Adrenal gland (tissue), 12 donors: ENCODE measurements around the gene SLC5A11. TPM values are rescaled to one million over a fixed set of nuclear protein-coding genes. Genes with fewer than 3 reads are reported as not detected.

Experiments
- DNase-seq, 7 donors: peaks; one replicate each; pipeline ENCODE4 v3.0.0-alpha.2; 2019 to 2020
- H3K27ac ChIP-seq, 5 donors: fragments of 200-600 bp; sonication (generic) in 4 of 5; 1 replicate in 3 of 5; 2 replicates in 2 of 5; pipeline versions ENCODE4 v1.5.1 to v1.8.0; 2016 to 2020; ENCODE audit warnings: mild to moderate bottlenecking in 1 of 5
- H3K27me3 ChIP-seq: fragments of 200-600 bp; 2 replicates; pipeline ENCODE4 v1.8.0; 2021
- H3K36me3 ChIP-seq, 2 donors: fragments of 200-600 bp; replicated peaks in 1 of 2; 1 replicate in 1 of 2; 2 replicates in 1 of 2; pipeline versions ENCODE4 v1.5.1 to v1.8.0; 2018 to 2022
- H3K4me1 ChIP-seq, 2 donors: fragments of 200-600 bp; replicated peaks in 1 of 2; 1 replicate in 1 of 2; 2 replicates in 1 of 2; pipeline versions ENCODE4 v1.5.1 to v1.8.0; 2018 to 2021
- H3K4me3 ChIP-seq, 4 donors: fragments of 200-600 bp; sonication (generic) in 3 of 4; one replicate each; pipeline ENCODE4 v1.5.1; 2016 to 2018
- H3K9me3 ChIP-seq, 3 donors: fragments of 200-600 bp; sonication (generic) in 1 of 3; replicated peaks in 1 of 3; 1 replicate in 2 of 3; 2 replicates in 1 of 3; pipeline versions ENCODE4 v1.5.1 to v1.8.0; 2016 to 2021
- CTCF ChIP-seq, 6 experiments: fragments of 450-650 bp in 4 of 6; fragments of 200-600 bp in 2 of 6; sonication (generic) in 1 of 6; IDR thresholded peaks; 1 replicate in 5 of 6; 2 replicates in 1 of 6; pipeline versions ENCODE4 v1.5.1 to v1.8.0; 2016 to 2021; ENCODE audit warnings: antibody characterized with exemption in 6 of 6, mild to moderate bottlenecking in 2 of 6, moderate library complexity in 1 of 6
- POLR2A ChIP-seq, 2 donors: fragments of 450-650 bp; IDR thresholded peaks; one replicate each; pipeline ENCODE4 v1.6.1; 2017; ENCODE audit warnings: antibody characterized with exemption in 2 of 2, mild to moderate bottlenecking in 2 of 2, moderate library complexity in 1 of 2
- WGBS, 4 donors: extraction: QIAGEN DNeasy Blood & Tissue Kit in 2 of 4; methylation state at CpG; one replicate each; pipeline versions ENCODE4 v1.1.5 to v1.1.7; 2013 to 2017; 5-methylcytosine and 5-hydroxymethylcytosine counted together
- intact Hi-C, 2 donors: fragments of 100-400 bp; cut with DNase I; formaldehyde crosslinking; loops; one replicate each; pipeline versions ENCODE4 v1.14.1 to v1.15.0; 2022 to 2023
- polyA plus RNA-seq, 3 donors: library from polyadenylated mRNA; stranded (reverse); fragments of 200-250 nt in 2 of 3; fragments of 350-450 nt in 1 of 3; fragmentation: Illumina TruSeq in 1 of 3; extraction: RNeasy Lipid Tissue Mini Kit (QIAGEN cat#74804) in 1 of 3; gene quantifications; one replicate each; pipeline ENCODE4 v1.2.3, GENCODE V29; 2013 to 2014
- total RNA-seq, 9 donors: library from RNA; depleted of rRNA in 4 of 9; stranded (reverse); fragments of >200 nt in 4 of 9; fragments of 120-200 nt in 1 of 9; fragmentation: NEBNext Ultra II Directional in 1 of 9; extraction: Animal tissue kit (Norgen Biotek cat#: 25700) in 1 of 9; gene quantifications; one replicate each; pipeline versions ENCODE4 v1.1.0 to v1.2.4, GENCODE V29; 2013 to 2023
- donor health status: healthy with polysubstance abuse.
- donor health status: Bipolar disorder and iron deficiency.
- donor health status: DM: yes; HTN: yes; CAD: no.
- donor health status: DM: no; HTN: no; CAD: no.
- donor health status: DM: no; HTN: no; CAD: no.
- donor health status: DM: yes; HTN: yes; CAD: no.

SLC5A11 gene
- total and polyA plus RNA-seq, 12 donors = 0.17 to 0.57 (median 0.43) TPM; not detected in 8

- Histone ChIP-seq H3K27ac (no peak overlapping the region), H3K4me1 (no peaks in the 10 kb centered on the region), H3K4me3 (no peak overlapping the region), H3K27me3 (no peaks in the 10 kb centered on the region), H3K36me3 (peaks cover 0 to 61% of the 10 kb centered on the region in 2 donors), H3K9me3 (no peaks in the 10 kb centered on the region)
- DNase-seq = peak in 1 of 7 donors; percentile 44
- intact Hi-C loops = loop anchor here in 1 of 2 donors (5.0 to 10.0 kb wide), 2 partner anchors 118 to 270 kb away; no protein-coding TSS in a partner anchor
- TF ChIP-seq POLR2A (IDR thresholded peaks at IDR 0.05) (no peak), CTCF (IDR thresholded peaks at IDR 0.05) (no peak)
- WGBS, 4 donors = 91 to 97% (median 96%) methylated on average over 9 of the region's 9 CpGs
Observed at GRCh38 chr16:24826817-24827566, 18.8 kb upstream of the SLC5A11 start.

GRCh38 chr16:24829153-24829552 lies 16.6 kb upstream of the SLC5A11 start:
- intact Hi-C loops = loop anchor here in 1 of 2 donors (5.0 to 10.0 kb wide), 2 partner anchors 116 to 272 kb away; no protein-coding TSS in a partner anchor
- peak in 1 of 7 donors; percentile 43 for DNase-seq
- Histone ChIP-seq H3K27me3 (no peaks in the 10 kb centered on the region), H3K4me3 (no peak overlapping the region), H3K36me3 (peaks cover 0 to 40% of the 10 kb centered on the region in 2 donors), H3K4me1 (no peaks in the 10 kb centered on the region), H3K27ac (no peak overlapping the region), H3K9me3 (no peaks in the 10 kb centered on the region)
- 32 to 52% (median 42%) methylated on average over 4 to 5 of the region's 5 CpGs for WGBS, 4 donors
- TF ChIP-seq POLR2A (IDR thresholded peaks at IDR 0.05) (no peak), CTCF (IDR thresholded peaks at IDR 0.05) (no peak)

- Histone ChIP-seq H3K36me3 (no peaks in the 10 kb centered on the region), H3K4me3 (no peak overlapping the region), H3K9me3 (no peaks in the 10 kb centered on the region), H3K4me1 (peaks cover 0 to 1% of the 10 kb centered on the region in 2 donors), H3K27me3 (no peaks in the 10 kb centered on the region), H3K27ac (no peak overlapping the region)
- no peak for TF ChIP-seq POLR2A (IDR thresholded peaks at IDR 0.05)
- TF ChIP-seq CTCF (IDR thresholded peaks at IDR 0.05) = no peak
- intact Hi-C loops = no loop called here
- WGBS, 4 donors = 88 to 93% (median 89%) methylated on average over 6 of the region's 6 CpGs
- peak in 1 of 7 donors; percentile 24 for DNase-seq
Observed at GRCh38 chr16:24833352-24833751, 12.4 kb upstream of the SLC5A11 start.

- peak in 5 of 6 experiments; percentile 20 to 39 (median 33) for TF ChIP-seq CTCF (IDR thresholded peaks at IDR 0.05)
- no peak for TF ChIP-seq POLR2A (IDR thresholded peaks at IDR 0.05)
- no peaks in the 10 kb centered on the region for H3K9me3 ChIP-seq
- H3K27me3 ChIP-seq = no peaks in the 10 kb centered on the region
- peaks cover 6 to 7% of the 10 kb centered on the region in 2 donors for H3K4me1 ChIP-seq
- H3K27ac ChIP-seq = no peak overlapping the region
- no peak for DNase-seq
- H3K4me3 ChIP-seq = no peak overlapping the region
- intact Hi-C loops = no loop called here
- 65 to 72% (median 71%) methylated on average over 7 of the region's 7 CpGs for WGBS, 4 donors
- no peaks in the 10 kb centered on the region for H3K36me3 ChIP-seq
Observed at GRCh38 chr16:24834459-24835335, 11.1 kb upstream of the SLC5A11 start.
